ENCODE data around the gene TBX6. TPM values are rescaled to one million over a fixed set of nuclear protein-coding genes. Genes with fewer than 3 reads are reported as not detected.

Gene TBX6
- total RNA-seq, 6 experiments from 2014 or later, result 0.37 to 0.68 (median 0.42) TPM

DNA sequence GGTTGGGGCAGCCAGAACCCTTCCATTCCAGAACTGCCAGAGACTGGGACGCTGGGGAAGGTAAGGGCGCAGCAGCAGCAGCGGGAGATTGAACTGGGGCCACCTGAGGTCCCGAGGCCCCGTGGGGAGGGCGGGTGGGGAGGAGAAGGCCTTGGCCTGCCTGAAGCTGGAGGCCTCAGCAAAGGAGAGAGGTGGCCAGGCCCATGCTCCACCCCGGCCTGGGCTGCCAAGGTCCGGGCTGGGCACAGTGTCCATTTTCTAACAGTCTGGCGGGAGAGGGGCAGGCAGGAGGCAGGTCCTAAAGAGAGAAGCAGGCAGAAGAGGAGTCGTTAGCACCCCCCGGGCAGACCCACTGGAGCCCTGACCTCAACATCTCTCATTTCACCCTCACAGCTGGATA, 22.7 kb upstream of the TBX6 start:
- H3K27ac ChIP-seq, result no peak overlapping the region
- no peak for ATAC-seq
- WGBS (ENCODE audit: insufficient coverage, low coverage, low lambda C conversion rate, missing lambda C conversion rate), result 100% methylated on average over 3 of the region's 11 CpGs
- no peaks in the 10 kb centered on the region for H3K4me1 ChIP-seq
- H3K9me3 ChIP-seq, result no peaks in the 10 kb centered on the region
- intact Hi-C loops (cut with DNase I), result no loop called here
- H3K27me3 ChIP-seq, result no peaks in the 10 kb centered on the region
- no peak for DNase-seq
- no peak overlapping the region for H3K4me3 ChIP-seq
- H3K36me3 ChIP-seq, result peaks cover 0 to 30% (median 4%) of the 10 kb centered on the region in 4 donors
- TF ChIP-seq POLR2A (IDR thresholded peaks at IDR 0.05), result no peak
- TF ChIP-seq, protein P1, sequence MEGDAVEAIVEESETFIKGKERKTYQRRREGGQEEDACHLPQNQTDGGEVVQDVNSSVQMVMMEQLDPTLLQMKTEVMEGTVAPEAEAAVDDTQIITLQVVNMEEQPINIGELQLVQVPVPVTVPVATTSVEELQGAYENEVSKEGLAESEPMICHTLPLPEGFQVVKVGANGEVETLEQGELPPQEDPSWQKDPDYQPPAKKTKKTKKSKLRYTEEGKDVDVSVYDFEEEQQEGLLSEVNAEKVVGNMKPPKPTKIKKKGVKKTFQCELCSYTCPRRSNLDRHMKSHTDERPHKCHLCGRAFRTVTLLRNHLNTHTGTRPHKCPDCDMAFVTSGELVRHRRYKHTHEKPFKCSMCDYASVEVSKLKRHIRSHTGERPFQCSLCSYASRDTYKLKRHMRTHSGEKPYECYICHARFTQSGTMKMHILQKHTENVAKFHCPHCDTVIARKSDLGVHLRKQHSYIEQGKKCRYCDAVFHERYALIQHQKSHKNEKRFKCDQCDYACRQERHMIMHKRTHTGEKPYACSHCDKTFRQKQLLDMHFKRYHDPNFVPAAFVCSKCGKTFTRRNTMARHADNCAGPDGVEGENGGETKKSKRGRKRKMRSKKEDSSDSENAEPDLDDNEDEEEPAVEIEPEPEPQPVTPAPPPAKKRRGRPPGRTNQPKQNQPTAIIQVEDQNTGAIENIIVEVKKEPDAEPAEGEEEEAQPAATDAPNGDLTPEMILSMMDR (IDR thresholded peaks at IDR 0.05), result no peak

DNA sequence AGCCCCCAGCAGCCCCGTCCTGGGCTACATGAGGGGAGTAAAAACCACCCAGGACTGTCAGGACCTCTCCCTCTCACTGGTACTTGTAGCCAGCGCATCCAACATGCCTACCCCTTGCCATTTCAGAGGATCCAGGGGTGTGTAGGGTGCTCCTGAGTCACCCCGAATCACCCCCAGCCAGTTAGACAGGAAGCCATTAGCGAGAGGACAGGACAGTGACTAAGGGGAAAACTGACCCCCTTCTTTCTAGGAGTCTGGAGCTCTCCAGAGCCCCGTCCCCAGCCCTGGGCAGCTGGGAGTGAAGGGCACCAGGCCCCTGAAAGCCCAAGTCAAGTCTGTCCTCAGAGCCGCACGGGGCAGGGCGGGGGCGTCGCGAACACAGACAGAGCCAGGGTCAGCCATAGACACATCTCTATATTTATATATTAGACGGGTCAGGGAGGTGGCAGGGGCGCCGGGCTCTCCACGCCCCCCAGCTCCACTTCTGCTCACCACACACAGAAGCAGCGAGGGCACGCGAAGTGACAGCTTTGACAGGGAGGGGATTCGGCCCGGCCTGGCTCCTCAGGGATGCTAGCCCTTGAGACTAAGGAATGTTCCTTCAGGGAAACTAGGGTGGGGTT, 22.1 kb upstream of the TBX6 start:
- H3K4me1 ChIP-seq, result no peaks in the 10 kb centered on the region
- 88% methylated on average over 9 of the region's 20 CpGs for WGBS (ENCODE audit: insufficient coverage, low coverage, low lambda C conversion rate, missing lambda C conversion rate)
- TF ChIP-seq POLR2A (IDR thresholded peaks at IDR 0.05), result no peak
- TF ChIP-seq, protein P1 (IDR thresholded peaks at IDR 0.05), result no peak
- no peak overlapping the region for H3K4me3 ChIP-seq
- H3K36me3 ChIP-seq, result peaks cover 0 to 25% (median 4%) of the 10 kb centered on the region in 4 donors
- ATAC-seq (no peak), DNase-seq (no peak)
- intact Hi-C loops (cut with DNase I), result no loop called here
- H3K27ac ChIP-seq, result no peak overlapping the region
- H3K9me3 ChIP-seq, result no peaks in the 10 kb centered on the region
- no peaks in the 10 kb centered on the region for H3K27me3 ChIP-seq

DNA sequence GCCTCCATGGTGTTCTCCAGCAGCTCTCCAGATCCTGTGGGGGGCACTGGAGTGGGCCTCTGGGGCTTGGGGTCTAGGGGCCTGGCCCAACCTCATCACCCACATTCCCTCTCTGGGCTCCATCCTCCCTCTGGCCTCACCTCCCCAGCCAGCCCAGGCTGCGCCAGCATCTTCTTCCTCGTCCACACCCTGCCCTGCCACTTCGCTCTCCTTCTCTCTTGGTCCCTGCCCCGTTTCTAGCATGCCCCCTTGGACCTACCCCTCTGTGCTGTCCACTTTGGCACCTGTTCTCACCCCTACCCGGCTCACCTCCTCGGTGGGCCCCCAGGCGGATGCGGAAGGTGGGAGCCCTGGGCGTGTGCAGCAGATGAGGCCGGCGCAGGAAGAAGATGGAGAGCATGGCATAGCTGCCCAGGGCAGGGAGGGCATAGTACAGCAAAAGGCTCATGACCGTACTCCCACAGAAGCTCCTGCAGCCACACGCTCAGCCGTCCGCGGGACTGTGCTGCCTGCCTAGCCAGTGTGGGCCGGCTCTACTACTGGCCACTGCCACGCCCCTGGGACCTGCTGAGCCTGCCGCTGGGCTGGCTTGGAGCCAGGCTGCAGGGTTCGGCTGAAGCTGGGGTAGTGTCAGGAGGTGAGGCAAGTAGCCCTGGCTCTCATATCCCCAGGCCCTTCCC, 21.4 kb upstream of the TBX6 start, which contains the start of gene GDPD3:
TSS of gene GDPD3 (minus strand) at position 507 of the 680 bp plus-strand sequence. CDS start at position 448, 59 bp downstream.
- TF ChIP-seq, protein P1 (IDR thresholded peaks at IDR 0.05), result no peak
- TF ChIP-seq POLR2A (IDR thresholded peaks at IDR 0.05), result no peak
- Histone ChIP-seq H3K27me3 (no peaks in the 10 kb centered on the region), H3K4me1 (no peaks in the 10 kb centered on the region), H3K36me3 (peaks cover 0 to 24% (median 4%) of the 10 kb centered on the region in 4 donors), H3K4me3 (no peak within 1 kb of the TSS), H3K27ac (no peak within 1 kb of the TSS), H3K9me3 (no peaks in the 10 kb centered on the region)
- no peak for DNase-seq
- WGBS (ENCODE audit: insufficient coverage, low coverage, low lambda C conversion rate, missing lambda C conversion rate), result 57% methylated on average over 6 of the region's 20 CpGs
- ATAC-seq, result peak; percentile 13 to 48 (median 42)
- intact Hi-C loops (cut with DNase I), result no loop called here

DNA sequence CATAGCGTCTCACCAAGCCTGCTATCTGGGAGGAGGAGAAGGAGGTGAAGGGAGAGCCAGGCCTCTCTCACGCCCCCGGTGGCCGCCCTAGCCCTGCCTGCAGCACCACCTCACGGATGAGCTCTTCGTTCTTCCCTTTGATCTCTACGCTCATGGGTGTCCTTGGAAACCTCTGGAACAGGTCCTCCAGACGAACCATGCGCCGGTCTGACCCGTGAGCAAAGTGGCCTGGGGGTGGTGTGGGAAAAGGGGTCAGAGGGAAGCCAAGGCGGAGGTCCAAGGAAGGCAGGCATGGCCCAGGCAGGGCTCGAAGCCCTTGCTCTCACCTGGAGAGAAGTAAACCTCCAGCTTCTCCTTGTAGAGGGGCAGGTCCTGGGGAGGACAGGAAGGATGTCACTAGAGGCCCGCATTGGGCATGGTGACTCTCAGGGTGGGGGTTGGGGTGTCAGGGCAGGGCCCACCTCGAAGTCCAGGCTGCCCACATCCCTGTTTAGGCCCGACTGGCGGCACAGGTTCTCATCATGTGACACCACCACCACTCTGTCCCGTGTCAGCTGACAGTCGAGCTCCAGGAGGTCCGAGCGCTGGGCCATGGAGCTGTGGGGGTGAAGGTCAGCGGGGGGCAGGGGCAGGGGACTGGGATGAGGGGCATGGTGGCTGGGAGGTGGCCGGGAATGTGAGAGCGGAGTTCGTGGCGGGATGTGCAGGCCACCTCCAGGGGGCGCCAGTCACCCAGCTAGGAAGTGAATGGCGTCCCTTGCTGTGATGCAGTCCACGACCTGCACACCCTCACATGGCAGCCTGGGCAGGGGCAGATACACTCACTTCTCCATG, 20.7 kb upstream of the TBX6 start:
- Histone ChIP-seq H3K27ac (no peak overlapping the region), H3K9me3 (no peaks in the 10 kb centered on the region), H3K4me1 (no peaks in the 10 kb centered on the region), H3K36me3 (peaks cover 0 to 16% (median 2%) of the 10 kb centered on the region in 4 donors), H3K4me3 (no peak overlapping the region), H3K27me3 (no peaks in the 10 kb centered on the region)
- 88% methylated on average over 12 of the region's 29 CpGs for WGBS (ENCODE audit: insufficient coverage, low coverage, low lambda C conversion rate, missing lambda C conversion rate)
- ATAC-seq (peak; percentile 47 to 80 (median 62)), DNase-seq (peak in 2 of 3 donors; percentile 51 to 67)
- intact Hi-C loops (cut with DNase I), result no loop called here
- TF ChIP-seq, protein P1 (IDR thresholded peaks at IDR 0.05), result peak; percentile 41 to 55 (median 46)
- no peak for TF ChIP-seq POLR2A (IDR thresholded peaks at IDR 0.05)
